ENCODE data around the gene C14orf180. TPM values are rescaled to one million over a fixed set of nuclear protein-coding genes. Genes with fewer than 3 reads are reported as not detected.

C14orf180 gene
- total RNA-seq, 2 experiments from 2014 or later = not detected

DNA sequence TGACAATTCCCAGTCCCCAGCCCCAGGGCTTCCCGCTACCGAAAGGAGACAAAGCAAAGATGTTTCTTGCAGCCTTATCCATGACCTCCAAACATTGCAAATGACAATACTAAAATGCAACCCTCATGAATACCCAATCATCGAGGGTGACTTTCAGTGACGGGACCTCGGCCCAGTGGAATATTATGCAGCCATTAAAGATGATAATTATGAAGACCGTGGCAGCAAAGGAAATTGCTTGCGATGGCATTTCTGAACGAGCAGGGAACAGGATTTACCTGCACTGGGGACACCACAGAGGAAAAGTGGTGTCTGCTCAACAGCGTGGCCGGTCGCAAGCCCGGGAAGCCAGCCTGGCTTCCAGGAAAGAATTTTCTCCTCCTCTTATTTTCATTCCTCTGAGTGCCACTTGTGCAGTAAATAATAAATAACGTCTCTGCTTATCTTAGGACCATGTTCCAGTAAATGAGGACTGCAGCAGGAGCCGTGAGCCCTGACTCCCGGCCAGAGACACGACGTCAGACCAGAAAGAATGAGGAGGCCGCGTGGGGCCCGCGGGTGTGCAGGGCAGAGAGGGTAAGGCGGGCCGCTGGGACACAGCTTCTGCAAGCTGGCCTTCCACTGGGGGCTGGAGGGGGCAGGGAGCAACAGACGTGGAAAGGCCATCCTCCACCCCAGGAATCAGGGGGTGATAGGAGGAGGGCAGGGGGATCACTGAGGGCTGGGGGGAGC lies 6.6 kb downstream of the C14orf180 start:
- no peak overlapping the region for H2AFZ ChIP-seq (ENCODE audit: low read length)
- no peaks in the 10 kb centered on the region for H3K9me3 ChIP-seq (ENCODE audit: low read length)
- no peak overlapping the region for H3K27ac ChIP-seq (ENCODE audit: low read depth, low read length, poor library complexity, severe bottlenecking)
- no peak for DNase-seq (ENCODE audit: low spot score)
- BruUV-seq (replicated peaks) = no TSS peak
- ChIA-PET CTCF (ENCODE audit: unreplicated experiment) (no interaction called here), POLR2A (no interaction called here)
- H3K79me2 ChIP-seq (ENCODE audit: insufficient read depth, low read depth, low read length) = no peaks in the 10 kb centered on the region
- no peaks in the 10 kb centered on the region for H3K36me3 ChIP-seq (ENCODE audit: insufficient read depth, low read length)
- no peak overlapping the region for H3K4me2 ChIP-seq (ENCODE audit: low read length)
- intact Hi-C loops (cut with micrococcal nuclease; ENCODE audit: unreplicated experiment) = no loop called here
- H3K4me1 ChIP-seq (ENCODE audit: insufficient read depth, low read length, poor library complexity, severe bottlenecking) = no peaks in the 10 kb centered on the region
- H3K4me3 ChIP-seq (ENCODE audit: low read depth, low read length, poor library complexity, severe bottlenecking) = no peak overlapping the region
- H3K9me2 ChIP-seq (ENCODE audit: insufficient read depth, low read length) = no peaks in the 10 kb centered on the region
- no peaks in the 10 kb centered on the region for H4K20me1 ChIP-seq (ENCODE audit: insufficient read depth, low read length)
- no peak for TF ChIP-seq EZH2phosphoT487 (IDR thresholded peaks at IDR 0.05; ENCODE audit: borderline replicate concordance, low read depth, low read length)
- TF ChIP-seq, protein P1, sequence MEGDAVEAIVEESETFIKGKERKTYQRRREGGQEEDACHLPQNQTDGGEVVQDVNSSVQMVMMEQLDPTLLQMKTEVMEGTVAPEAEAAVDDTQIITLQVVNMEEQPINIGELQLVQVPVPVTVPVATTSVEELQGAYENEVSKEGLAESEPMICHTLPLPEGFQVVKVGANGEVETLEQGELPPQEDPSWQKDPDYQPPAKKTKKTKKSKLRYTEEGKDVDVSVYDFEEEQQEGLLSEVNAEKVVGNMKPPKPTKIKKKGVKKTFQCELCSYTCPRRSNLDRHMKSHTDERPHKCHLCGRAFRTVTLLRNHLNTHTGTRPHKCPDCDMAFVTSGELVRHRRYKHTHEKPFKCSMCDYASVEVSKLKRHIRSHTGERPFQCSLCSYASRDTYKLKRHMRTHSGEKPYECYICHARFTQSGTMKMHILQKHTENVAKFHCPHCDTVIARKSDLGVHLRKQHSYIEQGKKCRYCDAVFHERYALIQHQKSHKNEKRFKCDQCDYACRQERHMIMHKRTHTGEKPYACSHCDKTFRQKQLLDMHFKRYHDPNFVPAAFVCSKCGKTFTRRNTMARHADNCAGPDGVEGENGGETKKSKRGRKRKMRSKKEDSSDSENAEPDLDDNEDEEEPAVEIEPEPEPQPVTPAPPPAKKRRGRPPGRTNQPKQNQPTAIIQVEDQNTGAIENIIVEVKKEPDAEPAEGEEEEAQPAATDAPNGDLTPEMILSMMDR (conservative IDR thresholded peaks at IDR 0.05; ENCODE audit: low read length) = no peak

DNA sequence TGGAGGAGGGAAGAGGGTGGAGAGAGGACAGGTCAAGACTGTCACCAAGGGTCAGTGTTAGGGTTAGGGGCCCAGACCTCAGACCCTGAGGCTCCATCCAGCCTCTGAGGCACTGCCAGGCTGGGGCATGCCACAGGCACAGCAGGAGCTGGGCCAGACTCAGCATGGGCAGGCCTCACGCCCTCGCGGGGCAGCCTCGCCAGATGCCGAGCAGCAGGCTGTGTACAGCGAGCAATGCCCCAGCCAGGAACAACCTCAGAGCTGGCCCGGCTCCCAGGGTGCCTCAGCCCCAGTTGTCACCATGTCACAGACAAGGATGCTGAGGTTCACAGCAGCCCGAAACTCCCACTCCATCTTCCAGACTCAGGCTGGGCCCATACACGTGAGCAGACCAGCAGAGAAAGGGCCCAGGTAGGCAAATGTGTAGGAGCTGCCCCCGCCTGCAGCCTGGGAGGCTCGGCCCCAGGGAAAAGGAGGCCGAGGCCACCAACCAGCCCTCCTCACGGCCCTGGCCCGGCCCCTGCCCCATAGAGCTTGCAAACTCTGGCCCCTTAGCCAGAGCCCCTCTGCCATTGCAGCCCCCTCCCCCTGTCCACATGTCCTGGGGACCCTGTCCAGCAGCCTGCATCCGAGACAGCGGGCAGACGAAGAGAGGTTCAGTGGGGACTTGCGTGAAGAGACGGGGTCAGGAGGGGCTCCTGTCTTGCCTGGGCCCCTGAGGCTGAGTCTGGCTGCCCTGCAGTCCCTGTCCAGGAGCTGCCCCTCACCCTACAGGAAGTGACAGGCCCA lies 7.5 kb downstream of the C14orf180 start:
- DNase-seq (ENCODE audit: low spot score) = no peak
- no peaks in the 10 kb centered on the region for H4K20me1 ChIP-seq (ENCODE audit: insufficient read depth, low read length)
- no peaks in the 10 kb centered on the region for H3K9me3 ChIP-seq (ENCODE audit: low read length)
- BruUV-seq (replicated peaks) = no TSS peak
- H3K4me2 ChIP-seq (ENCODE audit: low read length) = no peak overlapping the region
- no peak overlapping the region for H3K4me3 ChIP-seq (ENCODE audit: low read depth, low read length, poor library complexity, severe bottlenecking)
- POLR2A ChIA-PET = no interaction called here
- no peaks in the 10 kb centered on the region for H3K36me3 ChIP-seq (ENCODE audit: insufficient read depth, low read length)
- H3K79me2 ChIP-seq (ENCODE audit: insufficient read depth, low read depth, low read length) = no peaks in the 10 kb centered on the region
- no peaks in the 10 kb centered on the region for H3K9me2 ChIP-seq (ENCODE audit: insufficient read depth, low read length)
- no peak for TF ChIP-seq EZH2phosphoT487 (IDR thresholded peaks at IDR 0.05; ENCODE audit: borderline replicate concordance, low read depth, low read length)
- TF ChIP-seq, protein P1 (conservative IDR thresholded peaks at IDR 0.05; ENCODE audit: low read length) = no peak
- H3K4me1 ChIP-seq (ENCODE audit: insufficient read depth, low read length, poor library complexity, severe bottlenecking) = no peaks in the 10 kb centered on the region
- CTCF ChIA-PET (ENCODE audit: unreplicated experiment) = no interaction called here
- H2AFZ ChIP-seq (ENCODE audit: low read length) = no peak overlapping the region
- intact Hi-C loops (cut with micrococcal nuclease; ENCODE audit: unreplicated experiment) = no loop called here
- no peak overlapping the region for H3K27ac ChIP-seq (ENCODE audit: low read depth, low read length, poor library complexity, severe bottlenecking)

DNA sequence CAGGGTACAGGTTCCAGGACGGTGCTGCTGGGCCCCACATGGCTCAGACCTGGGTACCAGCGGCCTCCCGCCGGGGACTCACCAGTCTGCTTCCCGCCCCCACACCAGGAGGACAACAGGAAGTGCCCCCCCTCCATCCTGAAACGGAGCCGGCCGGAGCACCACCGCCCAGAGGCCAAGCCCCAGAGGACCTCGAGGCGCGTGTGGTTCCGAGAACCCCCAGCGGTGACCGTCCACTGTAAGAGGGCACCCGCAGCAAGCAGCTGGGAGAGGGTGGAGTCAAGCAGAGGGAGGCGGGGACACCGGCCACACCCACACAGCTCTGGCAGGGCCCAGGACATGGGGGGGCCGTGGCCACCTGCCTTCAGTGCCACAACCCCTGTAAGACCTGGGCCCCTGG lies 8.1 kb downstream of the C14orf180 start:
- no peak overlapping the region for H3K4me3 ChIP-seq (ENCODE audit: low read depth, low read length, poor library complexity, severe bottlenecking)
- no peaks in the 10 kb centered on the region for H4K20me1 ChIP-seq (ENCODE audit: insufficient read depth, low read length)
- no peaks in the 10 kb centered on the region for H3K4me1 ChIP-seq (ENCODE audit: insufficient read depth, low read length, poor library complexity, severe bottlenecking)
- no TSS peak for BruUV-seq (replicated peaks)
- no peaks in the 10 kb centered on the region for H3K9me3 ChIP-seq (ENCODE audit: low read length)
- no peaks in the 10 kb centered on the region for H3K9me2 ChIP-seq (ENCODE audit: insufficient read depth, low read length)
- no peak overlapping the region for H3K27ac ChIP-seq (ENCODE audit: low read depth, low read length, poor library complexity, severe bottlenecking)
- TF ChIP-seq, protein P1 (conservative IDR thresholded peaks at IDR 0.05; ENCODE audit: low read length) = no peak
- no peak for TF ChIP-seq EZH2phosphoT487 (IDR thresholded peaks at IDR 0.05; ENCODE audit: borderline replicate concordance, low read depth, low read length)
- ChIA-PET POLR2A (no interaction called here), CTCF (ENCODE audit: unreplicated experiment) (no interaction called here)
- H3K79me2 ChIP-seq (ENCODE audit: insufficient read depth, low read depth, low read length) = no peaks in the 10 kb centered on the region
- intact Hi-C loops (cut with micrococcal nuclease; ENCODE audit: unreplicated experiment) = no loop called here
- H3K36me3 ChIP-seq (ENCODE audit: insufficient read depth, low read length) = no peaks in the 10 kb centered on the region
- no peak overlapping the region for H3K4me2 ChIP-seq (ENCODE audit: low read length)
- DNase-seq (ENCODE audit: low spot score) = no peak
- H2AFZ ChIP-seq (ENCODE audit: low read length) = no peak overlapping the region
